GM18868 (cell line): ENCODE data around the gene C1orf50.
"Not testable (repeated sequence)": the region's sequence is repeated elsewhere in the genome, so short reads cannot be mapped to it uniquely, and the experiment has no call there.

Experiments used
- ATAC-seq: cut with Tn5 transposase; IDR thresholded peaks from one replicate; pipeline ENCODE4 v1.9.1; 2021; ENCODE audit warnings: mild to moderate bottlenecking, moderate library complexity; ENCODE audit not compliant: unreplicated experiment

The C1orf50 gene

GRCh38 chr1:42766741-42767509, at the start of gene C1orf50, which contains the start of gene P3H1:
Gene C1orf50, plus strand, starts transcription at chr1:42767249. Its CDS starts 63 bp downstream, at chr1:42767312.
Gene P3H1, minus strand, starts transcription at chr1:42767028. Its CDS starts 57 bp downstream, at chr1:42766971.
- ATAC-seq: peak; percentile 89

- ATAC-seq: no peak
Measured at GRCh38 chr1:42720868-42721267, 46.2 kb upstream of the C1orf50 start.

- ATAC-seq: no peak
Measured at GRCh38 chr1:42721926-42722325, 45.1 kb upstream of the C1orf50 start.

- ATAC-seq: not testable (repeated sequence)
Measured at GRCh38 chr1:42722403-42722802, 44.6 kb upstream of the C1orf50 start.

- no peak for ATAC-seq
Measured at GRCh38 chr1:42723511-42723910, 43.5 kb upstream of the C1orf50 start.

GRCh38 chr1:42725820-42726219, 41.2 kb upstream of the C1orf50 start:
- not testable (repeated sequence) for ATAC-seq

- no peak for ATAC-seq
Measured at GRCh38 chr1:42730002-42730401, 37.0 kb upstream of the C1orf50 start.

- ATAC-seq: no peak
Measured at GRCh38 chr1:42730988-42731387, 36.1 kb upstream of the C1orf50 start.

- no peak for ATAC-seq
Measured at GRCh38 chr1:42731585-42731984, 35.5 kb upstream of the C1orf50 start.

- no peak for ATAC-seq
Measured at GRCh38 chr1:42732126-42732680, 34.8 kb upstream of the C1orf50 start.

GRCh38 chr1:42733415-42734200, 33.4 kb upstream of the C1orf50 start:
- no peak for ATAC-seq

- ATAC-seq: no peak
Measured at GRCh38 chr1:42734201-42735035, 32.6 kb upstream of the C1orf50 start.

GRCh38 chr1:42735056-42735455, 32.0 kb upstream of the C1orf50 start:
- no peak for ATAC-seq

- no peak for ATAC-seq
Measured at GRCh38 chr1:42735477-42736105, 31.5 kb upstream of the C1orf50 start.

- no peak for ATAC-seq
Measured at GRCh38 chr1:42736152-42736551, 30.9 kb upstream of the C1orf50 start.

- no peak for ATAC-seq
Measured at GRCh38 chr1:42736571-42737200, 30.4 kb upstream of the C1orf50 start.

GRCh38 chr1:42737257-42737656, 29.8 kb upstream of the C1orf50 start:
- no peak for ATAC-seq

- ATAC-seq: no peak
Measured at GRCh38 chr1:42737986-42738677, 28.9 kb upstream of the C1orf50 start.

- ATAC-seq: no peak
Measured at GRCh38 chr1:42738678-42739226, 28.3 kb upstream of the C1orf50 start.
